Measurements from ENCODE around the gene SIAH1. TPM values are rescaled to one million over a fixed set of nuclear protein-coding genes. Genes with fewer than 3 reads are reported as not detected.

Gene SIAH1
- polyA plus RNA-seq, 1 donor from 2014 or later = 96.6 TPM

DNA sequence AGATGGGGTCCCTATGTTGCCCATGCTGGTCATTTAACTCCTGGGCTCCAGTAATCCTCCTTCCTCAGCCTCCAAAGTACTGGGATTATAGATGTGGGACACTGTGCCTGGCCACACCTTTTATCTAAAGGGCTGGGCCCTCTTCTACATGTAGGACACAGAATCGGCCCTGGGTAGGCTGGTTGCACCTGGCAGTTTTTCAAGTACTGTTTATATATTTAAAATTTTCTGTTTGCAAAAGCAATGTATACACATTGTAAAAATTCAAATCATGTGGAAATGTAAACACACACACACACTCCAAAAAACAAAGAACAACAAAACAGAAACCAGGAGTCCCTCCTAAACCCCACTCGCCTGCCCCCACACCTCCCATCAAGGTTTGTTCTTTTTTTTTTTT, 28.1 kb upstream of the SIAH1 start:
- H4K20me1 ChIP-seq (ENCODE audit: insufficient read depth) = no peaks in the 10 kb centered on the region
- TF ChIP-seq, protein P1, sequence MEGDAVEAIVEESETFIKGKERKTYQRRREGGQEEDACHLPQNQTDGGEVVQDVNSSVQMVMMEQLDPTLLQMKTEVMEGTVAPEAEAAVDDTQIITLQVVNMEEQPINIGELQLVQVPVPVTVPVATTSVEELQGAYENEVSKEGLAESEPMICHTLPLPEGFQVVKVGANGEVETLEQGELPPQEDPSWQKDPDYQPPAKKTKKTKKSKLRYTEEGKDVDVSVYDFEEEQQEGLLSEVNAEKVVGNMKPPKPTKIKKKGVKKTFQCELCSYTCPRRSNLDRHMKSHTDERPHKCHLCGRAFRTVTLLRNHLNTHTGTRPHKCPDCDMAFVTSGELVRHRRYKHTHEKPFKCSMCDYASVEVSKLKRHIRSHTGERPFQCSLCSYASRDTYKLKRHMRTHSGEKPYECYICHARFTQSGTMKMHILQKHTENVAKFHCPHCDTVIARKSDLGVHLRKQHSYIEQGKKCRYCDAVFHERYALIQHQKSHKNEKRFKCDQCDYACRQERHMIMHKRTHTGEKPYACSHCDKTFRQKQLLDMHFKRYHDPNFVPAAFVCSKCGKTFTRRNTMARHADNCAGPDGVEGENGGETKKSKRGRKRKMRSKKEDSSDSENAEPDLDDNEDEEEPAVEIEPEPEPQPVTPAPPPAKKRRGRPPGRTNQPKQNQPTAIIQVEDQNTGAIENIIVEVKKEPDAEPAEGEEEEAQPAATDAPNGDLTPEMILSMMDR (IDR thresholded peaks at IDR 0.05; ENCODE audit: poor library complexity, severe bottlenecking) = no peak
- TF ChIP-seq MXI1 (conservative IDR thresholded peaks at IDR 0.05; ENCODE audit: poor library complexity, severe bottlenecking) (no peak), EP300 (conservative IDR thresholded peaks at IDR 0.05; ENCODE audit: poor library complexity, severe bottlenecking) (no peak), REST (IDR thresholded peaks at IDR 0.05; ENCODE audit: borderline replicate concordance) (no peak), EZH2 (IDR thresholded peaks at IDR 0.05; ENCODE audit: borderline replicate concordance, insufficient read depth, low read length, poor library complexity, severe bottlenecking) (no peak), TAF1 (IDR thresholded peaks at IDR 0.05; ENCODE audit: low read depth) (no peak), SMC3 (conservative IDR thresholded peaks at IDR 0.05; ENCODE audit: poor library complexity) (no peak), RAD21 (conservative IDR thresholded peaks at IDR 0.05) (no peak), POLR2AphosphoS5 (IDR thresholded peaks at IDR 0.05) (no peak)
- no peaks in the 10 kb centered on the region for H3K79me2 ChIP-seq (replicated peaks; ENCODE audit: insufficient read depth, low read length)
- no peak overlapping the region for H3K27ac ChIP-seq (ENCODE audit: low read length)
- H3K4me2 ChIP-seq (ENCODE audit: low read length) = no peak overlapping the region
- no peaks in the 10 kb centered on the region for H3F3A ChIP-seq (ENCODE audit: insufficient read depth, low read length, poor library complexity, severe bottlenecking)
- H3K9ac ChIP-seq (ENCODE audit: low read length) = no peak overlapping the region
- H3K9me2 ChIP-seq (ENCODE audit: insufficient read depth, low read length) = no peaks in the 10 kb centered on the region
- H3K4me3 ChIP-seq (ENCODE audit: low read length) = no peak overlapping the region
- no peaks in the 10 kb centered on the region for H3K36me3 ChIP-seq (ENCODE audit: insufficient read depth, low read length)
- H2AFZ ChIP-seq (ENCODE audit: low read depth, low read length) = no peak overlapping the region
- no peaks in the 10 kb centered on the region for H3K27me3 ChIP-seq (ENCODE audit: insufficient read depth, low read depth, low read length)
- no peaks in the 10 kb centered on the region for H3K9me3 ChIP-seq (ENCODE audit: low read length)

DNA sequence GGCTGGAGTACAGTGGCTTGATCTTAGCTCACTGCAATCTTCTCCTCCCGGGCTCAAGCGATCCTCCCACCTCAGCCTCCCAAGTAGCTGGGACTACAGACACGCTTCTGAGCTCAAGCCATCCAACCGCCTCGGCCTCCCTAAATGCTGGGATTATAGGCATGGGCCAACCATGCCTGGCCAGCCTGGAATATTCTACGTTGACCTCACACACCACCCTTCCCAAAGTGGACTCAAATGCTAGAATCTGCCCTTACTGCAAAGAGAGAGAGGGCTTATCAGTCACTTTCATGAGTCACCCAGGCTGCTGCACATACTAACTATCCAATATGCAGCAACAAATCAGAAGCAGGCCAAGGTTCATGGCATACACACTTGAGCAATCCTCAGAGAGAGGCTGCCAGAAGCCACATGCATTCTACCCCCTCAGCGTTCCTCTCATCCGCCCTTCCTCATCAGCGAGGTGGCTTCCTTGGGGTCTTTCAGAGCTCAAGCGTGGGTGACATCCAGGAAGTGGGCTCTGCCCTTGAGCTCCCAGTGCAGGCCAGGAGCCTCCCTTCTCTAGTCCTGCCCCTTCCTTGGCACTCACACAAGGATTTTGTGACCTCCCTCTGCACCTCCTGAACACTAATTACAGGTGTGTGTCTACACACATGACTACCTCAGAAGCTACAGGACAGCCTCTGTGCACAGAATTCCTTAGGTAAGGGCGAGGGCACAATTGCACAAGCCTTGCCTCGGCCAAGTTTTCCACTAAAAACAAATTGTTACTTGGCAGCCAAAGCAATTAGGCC, 24.8 kb upstream of the SIAH1 start:
- H3K27me3 ChIP-seq (ENCODE audit: insufficient read depth, low read depth, low read length) = no peaks in the 10 kb centered on the region
- H3F3A ChIP-seq (ENCODE audit: insufficient read depth, low read length, poor library complexity, severe bottlenecking) = no peaks in the 10 kb centered on the region
- no peaks in the 10 kb centered on the region for H3K9me3 ChIP-seq (ENCODE audit: low read length)
- H3K9ac ChIP-seq (ENCODE audit: low read length) = no peak overlapping the region
- TF ChIP-seq POLR2AphosphoS5 (IDR thresholded peaks at IDR 0.05) = no peak
- TF ChIP-seq TAF1 (IDR thresholded peaks at IDR 0.05; ENCODE audit: low read depth) = no peak
- TF ChIP-seq REST (IDR thresholded peaks at IDR 0.05; ENCODE audit: borderline replicate concordance) = no peak
- no peak for TF ChIP-seq EZH2 (IDR thresholded peaks at IDR 0.05; ENCODE audit: borderline replicate concordance, insufficient read depth, low read length, poor library complexity, severe bottlenecking)
- TF ChIP-seq RAD21 (conservative IDR thresholded peaks at IDR 0.05) = no peak
- no peak for TF ChIP-seq SMC3 (conservative IDR thresholded peaks at IDR 0.05; ENCODE audit: poor library complexity)
- TF ChIP-seq EP300 (conservative IDR thresholded peaks at IDR 0.05; ENCODE audit: poor library complexity, severe bottlenecking) = no peak
- TF ChIP-seq, protein P1 (IDR thresholded peaks at IDR 0.05; ENCODE audit: poor library complexity, severe bottlenecking) = no peak
- no peak for TF ChIP-seq MXI1 (conservative IDR thresholded peaks at IDR 0.05; ENCODE audit: poor library complexity, severe bottlenecking)
- H2AFZ ChIP-seq (ENCODE audit: low read depth, low read length) = no peak overlapping the region
- no peaks in the 10 kb centered on the region for H3K9me2 ChIP-seq (ENCODE audit: insufficient read depth, low read length)
- H4K20me1 ChIP-seq (ENCODE audit: insufficient read depth) = no peaks in the 10 kb centered on the region
- H3K27ac ChIP-seq (ENCODE audit: low read length) = no peak overlapping the region
- H3K79me2 ChIP-seq (replicated peaks; ENCODE audit: insufficient read depth, low read length) = no peaks in the 10 kb centered on the region
- H3K4me3 ChIP-seq (ENCODE audit: low read length) = no peak overlapping the region
- H3K36me3 ChIP-seq (ENCODE audit: insufficient read depth, low read length) = no peaks in the 10 kb centered on the region
- H3K4me2 ChIP-seq (ENCODE audit: low read length) = no peak overlapping the region

Data from neural cell (in vitro differentiated cells).